ENCODE results near the gene TSPAN33. TPM values are rescaled to one million over a fixed set of nuclear protein-coding genes. Genes with fewer than 3 reads are reported as not detected.
"Not testable (repeated sequence)": the region's sequence is repeated elsewhere in the genome, so short reads cannot be mapped to it uniquely, and the experiment has no call there.

The TSPAN33 gene
- polyA plus RNA-seq, 4 donors = 6.3 to 76.9 (median 59.4) TPM

DNA sequence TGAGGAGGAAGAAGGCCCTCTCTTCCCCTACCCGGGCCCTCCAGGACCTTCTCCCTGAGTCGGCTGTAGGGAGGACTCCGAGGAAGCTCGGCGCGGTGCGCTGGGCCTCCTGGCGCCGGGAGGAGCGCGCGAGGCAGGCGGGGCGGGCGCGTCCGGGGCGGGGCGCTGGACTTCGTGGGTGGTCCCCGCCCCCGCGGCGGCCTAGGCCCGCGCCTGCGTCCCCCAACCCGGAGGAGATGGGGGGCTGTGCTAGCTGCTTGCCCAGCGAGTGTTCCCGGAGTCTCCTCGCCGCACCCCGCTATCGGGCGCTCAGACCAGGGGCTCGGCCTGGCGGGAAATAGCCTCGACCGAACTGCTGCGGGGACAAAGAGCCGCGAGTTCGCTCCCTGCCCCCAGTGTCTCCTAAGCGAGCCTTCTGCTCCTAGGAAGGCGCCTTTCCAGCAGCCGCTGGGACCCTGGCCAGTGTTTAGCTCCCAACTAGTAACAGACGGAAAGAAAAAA is 24.7 kb downstream of the TSPAN33 start:
- no peak for DNase-seq (ENCODE audit: low read depth in 4 of 4, low spot score in 3 of 4)

GRCh38 chr7:129169686-129170440 is 25.4 kb downstream of the TSPAN33 start:
- DNase-seq (ENCODE audit: low read depth in 4 of 4, low spot score in 3 of 4) = no peak

GRCh38 chr7:129170441-129171021 is 26.0 kb downstream of the TSPAN33 start:
- DNase-seq (ENCODE audit: low read depth in 4 of 4, low spot score in 3 of 4) = no peak

GRCh38 chr7:129173861-129174260 is 29.4 kb downstream of the TSPAN33 start:
- DNase-seq (ENCODE audit: low read depth in 4 of 4, low spot score in 3 of 4) = not testable (repeated sequence)

DNA sequence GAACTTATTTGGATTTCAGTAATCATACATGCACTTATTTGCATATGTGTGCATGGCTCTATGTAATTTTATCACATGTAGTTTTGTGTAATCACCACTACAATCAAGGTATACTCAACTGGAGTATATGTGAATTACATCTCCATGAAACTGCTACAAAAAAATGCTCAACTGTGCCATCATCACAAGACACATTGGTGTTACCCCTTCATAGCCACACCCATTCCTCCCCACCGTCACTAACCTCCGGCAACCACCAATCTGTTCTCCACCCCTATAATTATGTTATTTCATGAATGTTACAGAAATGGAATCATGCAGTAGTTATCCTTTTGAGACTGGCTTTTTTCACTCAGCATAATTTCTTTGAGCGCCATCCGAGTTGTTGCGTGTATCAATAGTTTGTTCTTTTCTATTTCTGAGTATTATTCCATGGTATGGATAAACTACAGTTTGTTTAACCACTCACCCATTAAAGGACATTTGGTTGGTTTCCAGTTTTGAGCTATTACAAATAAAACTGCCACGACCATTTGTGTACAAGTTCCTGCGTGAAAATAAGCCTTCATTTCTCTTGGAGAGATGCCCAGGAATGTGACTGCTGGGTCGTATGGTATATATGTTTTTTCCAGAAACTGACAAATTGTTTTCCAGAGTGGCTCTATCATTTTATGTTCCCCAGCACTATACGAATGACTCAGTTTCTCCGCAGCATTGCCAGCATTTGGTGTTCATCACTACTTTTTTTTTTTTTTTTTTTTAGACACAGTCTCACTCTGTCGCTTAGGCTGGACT is 32.6 kb downstream of the TSPAN33 start:
- no peak for DNase-seq (ENCODE audit: low read depth in 4 of 4, low spot score in 3 of 4)

DNA sequence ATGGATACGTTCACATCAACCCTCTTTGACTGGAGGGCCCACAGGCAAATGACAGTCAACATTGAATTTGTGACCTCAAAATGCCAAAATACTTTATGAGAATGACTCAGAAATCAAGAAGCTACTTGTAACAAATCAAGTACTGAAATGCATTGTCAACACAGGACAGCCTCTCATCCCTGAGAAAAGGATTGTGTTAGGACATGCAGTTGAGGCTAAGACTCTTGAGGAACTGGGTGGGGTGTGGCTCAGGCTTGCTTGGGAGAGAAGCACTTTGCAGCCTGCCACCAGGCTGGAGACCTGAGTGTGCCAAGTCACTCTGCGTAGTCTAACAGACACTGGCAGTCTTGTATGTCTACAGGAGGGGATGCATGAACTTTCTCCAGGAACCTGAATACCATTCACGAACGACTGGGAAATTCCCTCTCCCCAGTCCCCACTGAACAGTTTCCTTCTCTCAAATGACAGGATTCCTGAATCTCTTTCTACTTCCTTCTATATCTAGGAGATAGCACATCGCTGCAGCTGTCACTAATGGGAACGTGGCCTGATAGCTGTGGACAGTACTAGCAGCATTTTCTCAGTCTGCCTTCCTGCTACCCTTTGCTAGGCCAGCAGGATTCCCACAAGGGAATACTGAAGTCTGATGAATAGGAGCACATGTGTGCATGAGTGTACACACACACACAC is 40.6 kb downstream of the TSPAN33 start:
- DNase-seq (ENCODE audit: low read depth in 4 of 4, low spot score in 3 of 4) = no peak

- DNase-seq (ENCODE audit: low read depth in 4 of 4, low spot score in 3 of 4) = no peak
Measured at GRCh38 chr7:129186749-129187260, 42.3 kb downstream of the TSPAN33 start.

GRCh38 chr7:129187681-129188371 is 43.3 kb downstream of the TSPAN33 start:
- no peak for DNase-seq (ENCODE audit: low read depth in 4 of 4, low spot score in 3 of 4)

DNA sequence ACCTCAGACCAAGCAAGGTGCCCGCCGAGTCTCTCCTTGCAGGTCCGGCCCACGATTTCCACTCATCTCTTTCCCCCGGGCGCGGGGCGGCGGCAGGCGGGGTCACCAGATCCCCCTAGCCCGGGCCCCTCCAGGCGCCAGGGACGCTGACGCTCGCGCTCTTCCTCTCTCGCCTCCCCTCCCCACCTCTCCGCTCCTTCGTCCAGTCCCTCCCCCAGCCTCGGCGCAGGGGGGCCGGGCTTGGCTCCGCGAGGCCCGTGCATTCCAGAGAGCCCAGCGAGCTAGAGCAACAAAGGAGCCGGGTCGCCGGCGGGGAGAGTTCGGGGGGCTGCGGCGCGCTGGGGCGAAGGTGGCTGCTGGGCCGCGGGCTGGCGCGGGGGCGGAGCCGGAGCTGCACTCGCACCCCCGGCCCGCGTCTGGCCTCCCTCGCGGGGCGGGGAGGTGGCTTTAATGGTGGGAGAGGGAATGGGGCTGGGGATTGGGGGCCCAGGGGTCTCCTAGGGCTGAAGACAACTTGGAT is 43.9 kb downstream of the TSPAN33 start, which contains the start of gene SMO:
SMO (plus strand) TSS at position 262 of the 520 bp plus-strand sequence. CDS start 519 bp downstream, outside the sequence.
- DNase-seq (ENCODE audit: low read depth in 4 of 4, low spot score in 3 of 4) = peak in 3 of 4 donors; percentile 76 to 86 (median 82)

DNA sequence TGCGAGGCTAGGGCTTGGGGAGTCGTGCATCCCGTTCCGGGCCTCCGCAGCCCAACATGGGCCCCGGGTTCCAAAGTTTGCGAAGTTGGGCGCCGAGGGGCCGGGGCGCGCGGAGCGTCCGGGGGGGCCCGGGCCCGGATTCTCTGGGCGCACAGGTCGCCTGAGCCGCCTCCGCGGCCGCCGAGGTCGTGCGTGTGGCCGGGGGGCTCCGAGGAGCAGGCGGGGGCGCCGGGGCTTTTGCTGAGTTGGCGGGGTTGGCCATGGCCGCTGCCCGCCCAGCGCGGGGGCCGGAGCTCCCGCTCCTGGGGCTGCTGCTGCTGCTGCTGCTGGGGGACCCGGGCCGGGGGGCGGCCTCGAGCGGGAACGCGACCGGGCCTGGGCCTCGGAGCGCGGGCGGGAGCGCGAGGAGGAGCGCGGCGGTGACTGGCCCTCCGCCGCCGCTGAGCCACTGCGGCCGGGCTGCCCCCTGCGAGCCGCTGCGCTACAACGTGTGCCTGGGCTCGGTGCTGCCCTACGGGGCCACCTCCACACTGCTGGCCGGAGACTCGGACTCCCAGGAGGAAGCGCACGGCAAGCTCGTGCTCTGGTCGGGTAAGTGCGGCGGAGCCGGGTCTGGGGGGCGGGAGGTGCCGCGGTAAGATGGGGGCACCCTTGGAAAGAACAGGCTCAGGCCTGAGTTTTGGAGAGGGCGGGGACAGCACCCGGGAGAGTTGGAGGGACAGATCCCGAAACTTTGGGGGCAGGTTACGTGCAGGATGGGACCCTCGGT is 44.6 kb downstream of the TSPAN33 start:
- no peak for DNase-seq (ENCODE audit: low read depth in 4 of 4, low spot score in 3 of 4)

GRCh38 chr7:129189661-129190310 is 45.3 kb downstream of the TSPAN33 start:
- no peak for DNase-seq (ENCODE audit: low read depth in 4 of 4, low spot score in 3 of 4)

GRCh38 chr7:129191272-129191671 is 46.8 kb downstream of the TSPAN33 start:
- DNase-seq (ENCODE audit: low read depth in 4 of 4, low spot score in 3 of 4) = no peak

- DNase-seq (ENCODE audit: low read depth in 4 of 4, low spot score in 3 of 4) = no peak
Measured at GRCh38 chr7:129193892-129194291, 49.4 kb downstream of the TSPAN33 start.

DNA sequence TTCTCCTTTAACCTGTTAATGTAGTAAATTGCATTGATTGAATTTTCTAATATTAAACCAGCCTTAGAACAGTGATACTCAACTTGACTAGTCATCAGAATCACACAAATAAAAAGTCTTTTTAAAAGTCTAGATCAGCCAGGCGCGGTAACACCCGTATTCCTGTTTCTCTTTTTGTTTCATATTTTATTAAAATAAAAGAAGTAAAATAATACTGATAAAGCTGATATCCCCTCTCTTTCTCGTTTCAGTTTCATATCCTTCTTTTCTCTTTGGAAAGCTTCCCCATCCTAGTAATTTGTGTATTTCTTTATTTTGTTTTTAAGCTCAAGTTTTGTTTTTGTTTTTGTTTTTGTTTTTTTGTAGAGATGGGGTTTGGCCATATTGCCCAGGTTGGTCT is 53.3 kb downstream of the TSPAN33 start:
- DNase-seq (ENCODE audit: low read depth in 4 of 4, low spot score in 3 of 4) = no peak

DNA sequence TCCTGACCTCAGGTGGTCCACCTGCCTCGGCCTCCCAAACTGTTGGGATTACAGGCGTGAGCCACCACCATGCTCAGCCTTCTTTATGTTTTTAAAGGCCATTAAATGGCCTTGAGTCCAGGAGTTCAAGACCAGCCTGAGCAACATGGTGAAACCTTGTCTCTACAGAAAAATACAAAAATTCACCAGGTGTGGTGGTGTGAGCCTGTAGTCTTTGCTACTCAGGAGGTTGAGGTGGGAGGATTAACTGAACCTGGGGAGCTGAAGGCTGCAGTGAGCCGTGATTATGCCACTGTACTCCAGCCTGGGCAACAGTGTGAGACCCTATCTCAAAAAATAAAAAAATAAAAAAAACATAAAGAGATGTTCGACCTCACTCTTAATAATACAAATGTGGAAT is 54.9 kb downstream of the TSPAN33 start:
- DNase-seq (ENCODE audit: low read depth in 4 of 4, low spot score in 3 of 4) = no peak

- DNase-seq (ENCODE audit: low read depth in 4 of 4, low spot score in 3 of 4) = no peak
Measured at GRCh38 chr7:129202058-129202777, 57.7 kb downstream of the TSPAN33 start.

DNA sequence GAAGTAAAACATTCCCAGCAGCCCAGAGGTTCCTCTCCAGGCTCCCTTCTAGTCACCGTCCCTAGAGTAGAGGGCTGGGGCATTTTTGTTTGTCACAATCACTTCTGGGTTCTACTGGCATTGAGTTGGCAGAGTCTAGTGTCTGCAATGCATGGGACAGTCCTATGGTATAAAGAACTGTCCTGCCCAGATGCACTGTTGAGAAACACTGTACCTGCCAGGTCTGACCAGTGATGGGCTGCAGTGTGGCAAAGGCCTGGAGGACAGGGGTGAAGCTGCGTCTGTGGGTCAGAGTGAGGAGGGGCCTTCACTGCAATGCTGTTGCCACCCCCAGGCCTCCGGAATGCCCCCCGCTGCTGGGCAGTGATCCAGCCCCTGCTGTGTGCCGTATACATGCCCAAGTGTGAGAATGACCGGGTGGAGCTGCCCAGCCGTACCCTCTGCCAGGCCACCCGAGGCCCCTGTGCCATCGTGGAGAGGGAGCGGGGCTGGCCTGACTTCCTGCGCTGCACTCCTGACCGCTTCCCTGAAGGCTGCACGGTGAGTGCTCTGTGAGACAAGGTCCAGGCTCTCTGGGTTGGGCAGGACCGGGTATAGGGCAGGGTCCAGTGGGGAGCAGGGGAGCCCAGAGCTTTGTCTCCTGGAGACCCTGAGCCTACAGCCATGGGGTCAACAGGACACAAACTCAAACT is 58.7 kb downstream of the TSPAN33 start:
- no peak for DNase-seq (ENCODE audit: low read depth in 4 of 4, low spot score in 3 of 4)
